ENCODE results near the gene DPP4.
"Not testable (repeated sequence)": the region's sequence is repeated elsewhere in the genome, so short reads cannot be mapped to it uniquely, and the experiment has no call there.

DPP4 gene

GRCh38 chr2:162050513-162050961 lies 23.5 kb downstream of the DPP4 start:
- no peak overlapping the region for H3K27ac ChIP-seq (replicated peaks; ENCODE audit: low read length)
- no peak overlapping the region for H2AK5ac ChIP-seq (ENCODE audit: low read depth, low read length)
- H3K14ac ChIP-seq (ENCODE audit: low read length): no peak overlapping the region
- no peak overlapping the region for H4K91ac ChIP-seq (ENCODE audit: low read depth, low read length, poor library complexity)
- no CpG with 5 or more reads among the region's 8 CpGs for WGBS, 2 donors (ENCODE audit: extremely low coverage in 2 of 2, insufficient read length in 2 of 2, insufficient replicate concordance in 1 of 2)
- no peaks in the 10 kb centered on the region for H3K36me3 ChIP-seq (replicated peaks in 1 of 2; ENCODE audit: control insufficient read depth in 2 of 2, insufficient read depth in 2 of 2, low read length in 2 of 2)
- no peak overlapping the region for H2AFZ ChIP-seq (ENCODE audit: low read length)
- no peak overlapping the region for H2BK15ac ChIP-seq (ENCODE audit: low read length)
- no peak overlapping the region for H3K4me3 ChIP-seq (ENCODE audit: low read length in 2 of 2)
- no peak overlapping the region for H3K23ac ChIP-seq (ENCODE audit: low read depth, low read length, poor library complexity)
- no peak overlapping the region for H4K8ac ChIP-seq (ENCODE audit: low read depth, low read length)
- no peak overlapping the region for H2BK12ac ChIP-seq (ENCODE audit: low read length)
- H2BK5ac ChIP-seq (ENCODE audit: low read length): no peak overlapping the region
- H3K4me2 ChIP-seq (ENCODE audit: insufficient read depth, low read length, poor library complexity, severe bottlenecking): no peak overlapping the region
- H3K18ac ChIP-seq (ENCODE audit: low read length): no peak overlapping the region
- no peak overlapping the region for H3K9ac ChIP-seq (ENCODE audit: low read depth, low read length, poor library complexity)
- H3K79me1 ChIP-seq (ENCODE audit: low read depth, low read length): no peaks in the 10 kb centered on the region
- no peak for DNase-seq (ENCODE audit: low spot score)
- no peaks in the 10 kb centered on the region for H3K27me3 ChIP-seq (ENCODE audit: control insufficient read depth in 3 of 3, insufficient read depth in 3 of 3, low read depth in 1 of 3, low read length in 3 of 3)
- no peaks in the 10 kb centered on the region for H3K4me1 ChIP-seq (ENCODE audit: control insufficient read depth in 2 of 2, insufficient read depth in 1 of 2, low read depth in 1 of 2, low read length in 2 of 2)
- no peaks in the 10 kb centered on the region for H3K9me3 ChIP-seq (replicated peaks in 1 of 2; ENCODE audit: control insufficient read depth in 2 of 2, insufficient read depth in 1 of 2, low read depth in 1 of 2, low read length in 2 of 2)
- no peak overlapping the region for H3K4ac ChIP-seq (ENCODE audit: low read length)
- no peak overlapping the region for H2BK120ac ChIP-seq (ENCODE audit: low read depth, low read length)

DNA sequence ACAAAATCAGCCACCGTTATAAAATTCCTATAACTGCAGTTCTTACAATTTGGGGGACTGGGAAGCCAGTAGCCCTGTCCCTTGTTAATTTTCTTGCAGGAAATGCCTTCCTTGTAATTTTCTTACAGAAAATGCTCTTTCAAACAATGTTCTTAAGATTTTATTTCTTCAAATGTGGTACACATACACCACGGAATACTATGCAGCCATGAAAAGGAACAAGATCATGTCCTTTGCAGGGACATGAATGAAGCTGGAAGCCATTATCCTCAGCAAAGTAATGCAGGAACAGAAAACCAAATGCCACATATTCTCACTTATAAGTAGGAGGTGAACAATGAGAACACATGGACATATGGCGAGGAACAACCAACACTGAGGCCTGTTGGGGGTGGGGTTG lies 24.9 kb downstream of the DPP4 start:
- H2BK15ac ChIP-seq (ENCODE audit: low read length); H3K36me3 ChIP-seq (replicated peaks in 1 of 2; ENCODE audit: control insufficient read depth in 2 of 2, insufficient read depth in 2 of 2, low read length in 2 of 2); DNase-seq (ENCODE audit: low spot score); H3K4me3 ChIP-seq (ENCODE audit: low read length in 2 of 2); H3K79me1 ChIP-seq (ENCODE audit: low read depth, low read length); H2BK12ac ChIP-seq (ENCODE audit: low read length); H3K4ac ChIP-seq (ENCODE audit: low read length); H3K9ac ChIP-seq (ENCODE audit: low read depth, low read length, poor library complexity); H2BK5ac ChIP-seq (ENCODE audit: low read length); H2AFZ ChIP-seq (ENCODE audit: low read length); H3K23ac ChIP-seq (ENCODE audit: low read depth, low read length, poor library complexity); H3K4me2 ChIP-seq (ENCODE audit: insufficient read depth, low read length, poor library complexity, severe bottlenecking); H4K91ac ChIP-seq (ENCODE audit: low read depth, low read length, poor library complexity); H3K4me1 ChIP-seq (ENCODE audit: control insufficient read depth in 2 of 2, insufficient read depth in 1 of 2, low read depth in 1 of 2, low read length in 2 of 2); H3K27ac ChIP-seq (replicated peaks; ENCODE audit: low read length); H2BK120ac ChIP-seq (ENCODE audit: low read depth, low read length); H3K18ac ChIP-seq (ENCODE audit: low read length); H3K14ac ChIP-seq (ENCODE audit: low read length); H4K8ac ChIP-seq (ENCODE audit: low read depth, low read length); H3K27me3 ChIP-seq (ENCODE audit: control insufficient read depth in 3 of 3, insufficient read depth in 3 of 3, low read depth in 1 of 3, low read length in 3 of 3); H3K9me3 ChIP-seq (replicated peaks in 1 of 2; ENCODE audit: control insufficient read depth in 2 of 2, insufficient read depth in 1 of 2, low read depth in 1 of 2, low read length in 2 of 2); H2AK5ac ChIP-seq (ENCODE audit: low read depth, low read length): not testable (repeated sequence)
- WGBS, 2 donors (ENCODE audit: extremely low coverage in 2 of 2, insufficient read length in 2 of 2, insufficient replicate concordance in 1 of 2): 100% methylated on average over 1 of the region's 3 CpGs; no CpG with 5 or more reads in 1 of the 2 donors

DNA sequence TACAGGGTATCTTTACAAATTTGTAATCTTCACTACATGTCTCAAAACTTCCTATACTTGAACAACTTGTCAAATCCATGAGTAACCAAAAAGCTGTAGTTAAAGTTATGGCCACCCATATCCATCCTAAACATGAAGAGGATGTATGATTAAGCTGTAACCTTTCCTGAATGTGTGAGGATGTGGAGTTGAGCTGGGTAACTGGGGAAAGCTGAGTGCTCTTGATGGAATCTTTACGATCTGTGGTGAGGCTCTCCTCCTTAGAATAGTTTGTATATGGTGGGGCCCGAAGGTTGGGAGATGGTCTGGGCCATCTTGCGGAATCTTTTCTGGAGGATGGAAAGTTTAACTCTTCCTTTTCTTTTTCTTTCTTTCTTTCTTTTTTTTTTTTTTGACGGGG lies 29.4 kb downstream of the DPP4 start:
- Histone ChIP-seq H3K23ac (ENCODE audit: low read depth, low read length, poor library complexity) (no peak overlapping the region), H3K14ac (ENCODE audit: low read length) (no peak overlapping the region), H3K79me1 (ENCODE audit: low read depth, low read length) (no peaks in the 10 kb centered on the region), H2AFZ (ENCODE audit: low read length) (no peak overlapping the region), H3K9ac (ENCODE audit: low read depth, low read length, poor library complexity) (no peak overlapping the region), H2BK12ac (ENCODE audit: low read length) (no peak overlapping the region), H4K91ac (ENCODE audit: low read depth, low read length, poor library complexity) (no peak overlapping the region), H3K36me3 (replicated peaks in 1 of 2; ENCODE audit: control insufficient read depth in 2 of 2, insufficient read depth in 2 of 2, low read length in 2 of 2) (no peaks in the 10 kb centered on the region), H3K18ac (ENCODE audit: low read length) (no peak overlapping the region), H3K27me3 (ENCODE audit: control insufficient read depth in 3 of 3, insufficient read depth in 3 of 3, low read depth in 1 of 3, low read length in 3 of 3) (no peaks in the 10 kb centered on the region), H4K8ac (ENCODE audit: low read depth, low read length) (no peak overlapping the region), H3K9me3 (replicated peaks in 1 of 2; ENCODE audit: control insufficient read depth in 2 of 2, insufficient read depth in 1 of 2, low read depth in 1 of 2, low read length in 2 of 2) (no peaks in the 10 kb centered on the region), H2BK120ac (ENCODE audit: low read depth, low read length) (no peak overlapping the region), H3K4ac (ENCODE audit: low read length) (no peak overlapping the region), H2BK5ac (ENCODE audit: low read length) (no peak overlapping the region), H3K4me1 (ENCODE audit: control insufficient read depth in 2 of 2, insufficient read depth in 1 of 2, low read depth in 1 of 2, low read length in 2 of 2) (no peaks in the 10 kb centered on the region), H2AK5ac (ENCODE audit: low read depth, low read length) (no peak overlapping the region), H3K4me3 (ENCODE audit: low read length in 2 of 2) (no peak overlapping the region), H3K4me2 (ENCODE audit: insufficient read depth, low read length, poor library complexity, severe bottlenecking) (no peak overlapping the region), H2BK15ac (ENCODE audit: low read length) (no peak overlapping the region), H3K27ac (replicated peaks; ENCODE audit: low read length) (no peak overlapping the region)
- DNase-seq (ENCODE audit: low spot score): no peak
- no CpG with 5 or more reads among the region's 4 CpGs for WGBS, 2 donors (ENCODE audit: extremely low coverage in 2 of 2, insufficient read length in 2 of 2, insufficient replicate concordance in 1 of 2)

DNA sequence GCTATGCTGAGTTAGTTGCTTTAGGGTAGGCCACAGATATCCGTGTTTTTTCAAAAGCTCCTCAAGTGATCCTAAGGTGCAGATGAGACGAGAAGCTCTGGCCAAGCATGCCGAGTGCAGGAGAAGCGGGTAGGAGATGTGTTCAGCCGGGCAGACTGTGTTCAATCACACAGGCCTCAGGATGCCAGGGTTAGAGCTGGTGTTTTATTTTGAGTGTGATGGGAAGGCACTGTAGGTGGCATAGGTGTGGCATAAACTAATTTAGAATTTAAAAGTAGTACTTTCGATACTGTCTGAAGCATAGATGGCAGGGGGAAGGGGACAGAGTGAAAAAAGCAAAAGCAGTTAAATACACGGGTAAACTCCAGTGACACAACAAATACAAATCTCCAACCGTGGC lies 30.9 kb downstream of the DPP4 start:
- no peak overlapping the region for H2BK5ac ChIP-seq (ENCODE audit: low read length)
- H3K18ac ChIP-seq (ENCODE audit: low read length): no peak overlapping the region
- no peak overlapping the region for H2AFZ ChIP-seq (ENCODE audit: low read length)
- no peak overlapping the region for H3K4ac ChIP-seq (ENCODE audit: low read length)
- H3K23ac ChIP-seq (ENCODE audit: low read depth, low read length, poor library complexity): no peak overlapping the region
- WGBS, 2 donors (ENCODE audit: extremely low coverage in 2 of 2, insufficient read length in 2 of 2, insufficient replicate concordance in 1 of 2): no CpG with 5 or more reads among the region's 8 CpGs
- peaks cover 0 to 3% of the 10 kb centered on the region in 2 donors for H3K4me1 ChIP-seq (ENCODE audit: control insufficient read depth in 2 of 2, insufficient read depth in 1 of 2, low read depth in 1 of 2, low read length in 2 of 2)
- H3K27me3 ChIP-seq (ENCODE audit: control insufficient read depth in 3 of 3, insufficient read depth in 3 of 3, low read depth in 1 of 3, low read length in 3 of 3): no peaks in the 10 kb centered on the region
- no peak for DNase-seq (ENCODE audit: low spot score)
- H3K9ac ChIP-seq (ENCODE audit: low read depth, low read length, poor library complexity): no peak overlapping the region
- no peak overlapping the region for H2BK15ac ChIP-seq (ENCODE audit: low read length)
- no peak overlapping the region for H3K14ac ChIP-seq (ENCODE audit: low read length)
- no peak overlapping the region for H2BK120ac ChIP-seq (ENCODE audit: low read depth, low read length)
- H3K27ac ChIP-seq (replicated peaks; ENCODE audit: low read length): no peak overlapping the region
- H4K91ac ChIP-seq (ENCODE audit: low read depth, low read length, poor library complexity): no peak overlapping the region
- H3K79me1 ChIP-seq (ENCODE audit: low read depth, low read length): no peaks in the 10 kb centered on the region
- H3K4me2 ChIP-seq (ENCODE audit: insufficient read depth, low read length, poor library complexity, severe bottlenecking): no peak overlapping the region
- H4K8ac ChIP-seq (ENCODE audit: low read depth, low read length): no peak overlapping the region
- no peak overlapping the region for H2BK12ac ChIP-seq (ENCODE audit: low read length)
- no peak overlapping the region for H3K4me3 ChIP-seq (ENCODE audit: low read length in 2 of 2)
- no peaks in the 10 kb centered on the region for H3K9me3 ChIP-seq (replicated peaks in 1 of 2; ENCODE audit: control insufficient read depth in 2 of 2, insufficient read depth in 1 of 2, low read depth in 1 of 2, low read length in 2 of 2)
- H2AK5ac ChIP-seq (ENCODE audit: low read depth, low read length): no peak overlapping the region
- H3K36me3 ChIP-seq (replicated peaks in 1 of 2; ENCODE audit: control insufficient read depth in 2 of 2, insufficient read depth in 2 of 2, low read length in 2 of 2): no peaks in the 10 kb centered on the region
